Effector CD4-positive, alpha-beta T cell (primary cell): Measurements from ENCODE around the gene CHP1.
"Not testable (repeated sequence)": the region's sequence is repeated elsewhere in the genome, so short reads cannot be mapped to it uniquely, and the experiment has no call there.

Experiments used
- DNase-seq: peaks from one replicate; pipeline ENCODE4 v3.0.0-alpha.2; 2020

The CHP1 gene

DNA sequence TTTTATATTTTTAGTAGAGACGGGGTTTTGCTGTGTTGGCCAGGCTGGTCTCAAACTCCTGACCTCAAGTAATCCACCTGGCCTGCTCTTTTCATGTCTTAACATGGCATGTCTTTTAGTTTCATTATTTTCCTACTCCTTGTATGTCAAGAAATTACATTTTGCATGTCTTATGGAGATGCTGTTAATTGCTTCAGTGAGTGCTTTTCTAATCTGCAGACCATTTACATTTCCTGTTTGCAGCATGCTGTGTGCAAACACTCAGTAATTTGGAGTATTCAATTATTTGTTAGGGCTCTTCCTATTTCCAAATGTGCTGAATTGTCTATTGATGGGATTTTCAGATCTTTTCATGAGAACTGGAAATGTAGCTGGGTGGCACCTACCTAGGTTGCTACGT, 70.1 kb downstream of the CHP1 start:
- not testable (repeated sequence) for DNase-seq

DNA sequence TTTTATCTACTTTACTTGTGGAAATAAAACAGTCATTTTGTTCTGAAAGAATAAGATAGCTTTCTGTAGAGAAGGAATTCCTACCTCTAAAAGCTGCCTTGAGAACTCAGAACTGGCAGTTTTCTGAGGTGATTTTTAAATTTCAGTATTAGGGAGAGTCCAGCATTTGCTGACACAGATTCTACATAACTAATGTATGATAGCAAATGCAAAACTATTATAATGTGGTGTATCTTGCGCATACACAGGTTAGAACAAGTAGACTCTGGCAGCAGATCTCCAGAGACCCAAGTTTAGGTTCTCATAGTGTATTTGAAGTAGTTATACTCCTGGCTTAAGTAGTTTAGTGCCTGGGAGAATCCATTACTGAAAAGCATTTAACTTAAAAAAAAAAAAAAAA, 70.5 kb downstream of the CHP1 start:
- no peak for DNase-seq

DNA sequence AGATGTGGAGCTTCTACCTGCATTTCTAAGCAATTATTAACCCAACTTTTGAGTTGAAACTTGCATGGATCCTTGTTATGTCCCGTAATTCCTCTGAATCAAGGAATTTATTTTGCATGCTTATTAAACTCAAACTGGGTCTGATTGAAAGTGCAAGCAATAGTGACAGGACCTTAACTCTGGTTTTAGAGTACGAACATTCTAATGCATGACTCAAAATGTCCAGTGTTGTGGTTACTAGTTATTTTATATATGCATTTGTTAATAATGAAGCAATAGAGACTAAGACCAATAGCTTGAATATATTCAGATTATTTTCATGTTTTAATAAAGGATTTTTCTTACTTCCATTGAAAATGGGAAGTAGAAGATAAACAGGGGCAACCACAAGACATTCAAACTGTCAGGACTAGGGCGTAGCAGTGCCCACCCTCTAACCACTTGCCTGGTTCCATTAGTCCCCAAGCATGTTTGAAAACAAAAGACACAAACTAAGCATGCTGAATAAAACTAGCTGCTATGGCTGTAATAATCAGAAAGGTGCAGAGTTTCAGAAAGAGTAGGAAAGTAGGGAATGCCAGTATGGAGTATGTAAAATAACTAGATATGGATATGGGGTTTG, 73.2 kb downstream of the CHP1 start:
- no peak for DNase-seq

DNA sequence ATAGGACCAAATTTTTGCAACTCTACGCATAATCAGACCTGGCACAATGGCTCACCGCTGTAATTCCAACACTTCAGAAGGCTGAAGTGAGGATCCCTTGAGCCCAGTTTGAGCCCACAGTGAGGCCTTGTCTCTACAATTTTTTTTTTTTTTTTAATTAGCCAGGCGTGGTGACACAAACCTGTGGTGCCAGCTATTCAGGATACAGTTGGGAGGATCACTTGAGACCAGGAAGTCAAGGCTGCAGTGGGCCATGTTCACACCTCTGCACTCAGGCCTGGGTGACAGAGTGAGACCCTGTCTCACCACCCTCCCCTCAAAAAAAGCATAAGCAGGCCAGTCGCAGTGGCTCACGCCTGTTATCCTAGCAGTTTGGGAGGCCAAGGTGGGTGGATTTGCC, 76.6 kb downstream of the CHP1 start:
- no peak for DNase-seq

DNA sequence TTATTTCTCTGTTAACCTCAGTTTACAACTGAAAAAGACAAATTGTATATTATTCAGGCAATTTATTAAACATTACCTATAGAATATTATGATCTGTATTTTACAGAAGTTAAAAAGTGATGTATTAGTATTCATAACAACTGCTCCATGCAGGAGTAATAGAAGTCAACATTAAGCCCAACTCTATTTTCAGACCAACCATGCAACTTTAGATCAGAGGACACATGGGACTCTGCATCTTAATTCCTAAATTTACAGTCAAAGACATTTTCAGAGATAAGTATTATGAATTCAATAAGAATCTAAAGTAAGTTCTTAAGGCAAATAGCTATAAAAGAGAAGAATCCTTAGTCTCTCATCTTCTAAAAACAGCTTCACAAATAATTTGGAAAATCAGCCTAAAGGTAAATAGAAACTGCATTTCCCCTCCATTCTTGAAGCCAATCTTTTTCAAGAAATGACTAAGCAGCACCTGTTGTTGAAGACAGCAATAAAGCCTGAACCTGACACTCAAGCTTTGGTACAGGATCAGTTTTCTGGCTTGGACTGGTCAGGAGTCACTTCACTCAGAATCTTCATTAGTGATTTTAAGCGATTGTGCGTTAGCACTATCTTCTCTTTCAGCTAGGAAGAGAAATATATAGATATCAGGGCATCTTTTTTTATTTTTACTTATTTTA, 78.3 kb downstream of the CHP1 start:
- DNase-seq, result no peak

DNA sequence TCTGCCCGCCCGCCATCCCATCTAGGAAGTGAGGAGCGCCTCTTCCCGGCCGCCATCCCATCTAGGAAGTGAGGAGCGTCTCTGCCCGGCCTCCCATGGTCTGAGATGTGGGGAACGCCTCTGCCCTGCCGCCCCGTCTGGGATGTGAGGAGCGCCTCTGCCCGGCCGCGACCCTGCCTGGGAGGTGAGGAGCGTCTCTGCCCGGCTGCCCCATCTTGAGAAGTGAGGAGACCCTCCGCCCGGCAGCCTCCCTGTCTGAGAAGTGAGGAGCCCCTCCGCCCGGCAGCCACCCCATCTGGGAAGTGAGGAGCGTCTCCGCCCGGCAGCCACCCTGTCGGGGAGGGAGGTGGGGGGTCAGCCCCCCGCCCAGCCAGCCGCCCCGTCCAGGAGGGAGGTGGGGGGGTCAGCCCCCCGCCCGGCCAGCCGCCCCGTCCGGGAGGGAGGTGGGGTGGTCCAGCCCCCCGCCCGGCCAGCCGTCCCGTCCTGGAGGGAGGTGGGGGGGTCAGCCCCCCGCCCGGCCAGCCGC, 89.8 kb downstream of the CHP1 start:
- not testable (repeated sequence) for DNase-seq

DNA sequence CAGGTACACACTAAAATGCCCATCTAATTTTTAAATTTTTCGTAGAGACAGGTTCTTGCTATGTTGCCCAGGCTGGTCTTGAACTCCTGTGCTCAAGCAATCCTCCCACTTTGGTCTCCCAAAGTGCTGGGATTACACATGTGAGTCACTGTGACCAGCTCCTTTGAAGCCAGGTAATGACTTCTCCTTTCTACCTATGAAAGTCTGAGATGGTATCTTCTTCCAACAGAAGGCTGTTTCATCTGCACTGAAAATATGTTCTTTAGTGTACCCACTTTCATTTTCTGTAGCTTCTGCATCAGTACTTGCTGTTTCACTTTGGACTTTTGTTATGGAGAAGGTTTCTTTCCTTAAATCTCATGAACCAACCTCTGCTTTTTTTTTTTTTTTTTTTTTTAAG, 92.5 kb downstream of the CHP1 start:
- DNase-seq, result no peak

DNA sequence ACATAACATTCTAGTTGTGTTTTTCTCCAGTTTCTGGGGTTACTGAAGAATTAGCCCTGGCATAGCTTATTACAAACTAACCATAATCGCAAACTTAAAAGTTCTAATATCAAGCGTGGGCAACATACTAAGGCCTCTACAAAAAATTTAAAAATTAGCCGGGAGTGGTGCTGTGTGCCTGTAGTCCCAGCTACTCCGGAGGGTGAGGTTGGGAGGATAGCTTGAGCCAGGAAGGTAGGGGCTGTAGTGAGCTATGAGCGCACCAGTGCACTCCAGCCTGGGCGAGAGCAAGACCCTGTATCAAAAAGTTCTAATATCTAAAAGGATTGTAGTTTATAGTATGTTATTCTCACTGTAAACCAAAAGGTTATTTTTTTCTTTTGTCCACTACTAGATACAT, 100.2 kb downstream of the CHP1 start:
- no peak for DNase-seq
